Erythroblast (primary cell): ENCODE results near the gene RNASE8.

Experiments used
- GATA1 ChIP-seq: IDR thresholded peaks from 2 replicates; pipeline ENCODE4 v1.6.1; 2011; ENCODE audit warnings: low read depth, mild to moderate bottlenecking, control low read depth, low read length, moderate library complexity
- POLR2A ChIP-seq: IDR thresholded peaks from 2 replicates; pipeline ENCODE4 v1.6.1; 2011; ENCODE audit warnings: mild to moderate bottlenecking, low read length

GRCh38 chr14:21104448-21105060, 46.9 kb downstream of the RNASE8 start:
- TF ChIP-seq POLR2A (no peak), GATA1 (no peak)
